Adrenal gland (tissue), 5 donors: Measurements from ENCODE around the gene GNPAT.

Source experiments
- CTCF ChIP-seq, 6 experiments: fragments of 450-650 bp in 4 of 6; fragments of 200-600 bp in 2 of 6; sonication (generic) in 1 of 6; IDR thresholded peaks; 1 replicate in 5 of 6; 2 replicates in 1 of 6; pipeline versions ENCODE4 v1.5.1 to v1.8.0; 2016 to 2021; ENCODE audit warnings: antibody characterized with exemption in 6 of 6, mild to moderate bottlenecking in 2 of 6, moderate library complexity in 1 of 6
- POLR2A ChIP-seq, 2 donors: fragments of 450-650 bp; IDR thresholded peaks; one replicate each; pipeline ENCODE4 v1.6.1; 2017; ENCODE audit warnings: antibody characterized with exemption in 2 of 2, mild to moderate bottlenecking in 2 of 2, moderate library complexity in 1 of 2
- donor health status: DM: no; HTN: no; CAD: no.

- TF ChIP-seq CTCF (IDR thresholded peaks at IDR 0.05) (no peak), POLR2A (IDR thresholded peaks at IDR 0.05) (no peak)
These were observed 23.6 kb downstream of the GNPAT start for GRCh38 chr1:231264642-231265041.
